HG02678 (cell line): ENCODE measurements around the gene RHCG.

Experiments used
- ATAC-seq: cut with Tn5 transposase; IDR thresholded peaks from one replicate; pipeline ENCODE4 v1.9.1; 2021; ENCODE audit warnings: mild to moderate bottlenecking, moderate library complexity; ENCODE audit not compliant: unreplicated experiment

The RHCG gene

DNA sequence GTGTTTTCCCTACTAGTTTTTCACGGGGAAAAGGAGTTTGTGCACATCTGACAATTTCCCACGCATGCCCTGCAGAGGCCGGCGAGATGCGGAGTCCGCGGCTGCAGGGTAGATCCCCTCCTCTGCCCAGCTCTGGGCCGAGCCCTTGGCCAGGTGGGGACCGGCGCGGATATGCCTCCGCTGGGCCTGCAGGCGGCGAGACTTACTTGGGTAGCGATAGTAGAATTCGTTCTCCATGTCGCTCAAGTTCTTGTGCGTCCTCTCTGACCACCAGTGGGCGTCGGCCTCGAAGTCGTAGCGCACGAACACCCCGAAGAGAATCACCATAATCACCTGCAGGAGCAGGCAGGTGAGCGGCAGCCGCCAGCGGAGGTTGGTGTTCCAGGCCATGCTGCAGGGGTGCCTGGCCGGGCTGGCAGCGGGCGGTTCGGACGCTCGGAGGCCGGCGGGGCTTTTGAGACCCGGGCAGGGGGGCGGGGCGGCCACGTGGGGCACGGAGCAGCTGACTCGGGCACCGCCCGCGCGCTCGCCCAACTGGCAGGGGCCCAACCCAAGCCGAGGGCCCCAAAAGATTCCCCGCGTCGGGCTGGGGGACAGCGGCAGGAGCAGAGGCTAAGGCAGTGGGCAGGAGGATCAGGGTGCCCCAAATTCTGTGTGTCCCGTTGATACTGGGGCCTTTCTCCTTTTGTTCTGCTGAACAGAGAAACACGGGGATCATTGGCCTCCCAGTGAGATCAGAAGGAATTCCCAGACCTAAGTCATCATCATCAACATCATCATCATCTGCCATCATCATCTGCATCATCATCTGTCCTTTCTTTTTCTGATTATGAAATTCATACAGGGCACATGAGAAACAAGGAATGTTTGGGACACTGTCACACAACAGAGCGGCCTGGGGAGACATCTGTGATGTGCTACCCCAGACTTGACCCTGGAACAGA, at the start of gene RHCG:
Gene RHCG (minus strand): TSS at position 429 of the 944 bp plus-strand sequence. CDS start 39 bp downstream, at position 390.
- ATAC-seq: no peak

DNA sequence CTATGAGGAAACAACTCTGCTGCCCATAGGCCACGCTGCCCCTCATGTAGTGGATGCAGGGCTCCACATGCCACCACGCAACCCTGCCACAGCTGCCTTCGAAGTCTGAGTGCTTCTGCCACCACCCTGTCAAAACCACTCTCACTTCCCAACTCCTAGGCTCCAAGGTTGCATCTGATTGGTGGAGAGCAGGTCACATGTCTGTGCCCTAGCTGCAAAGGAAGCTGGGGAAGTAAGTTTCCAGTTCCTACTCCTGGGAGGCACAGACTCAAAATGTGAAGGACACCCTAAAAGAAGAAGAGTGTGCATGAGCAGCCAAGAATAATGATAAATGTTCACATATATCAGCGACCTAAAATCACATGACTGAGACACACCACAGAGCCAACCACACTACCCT, 47.0 kb upstream of the RHCG start:
- ATAC-seq: no peak

DNA sequence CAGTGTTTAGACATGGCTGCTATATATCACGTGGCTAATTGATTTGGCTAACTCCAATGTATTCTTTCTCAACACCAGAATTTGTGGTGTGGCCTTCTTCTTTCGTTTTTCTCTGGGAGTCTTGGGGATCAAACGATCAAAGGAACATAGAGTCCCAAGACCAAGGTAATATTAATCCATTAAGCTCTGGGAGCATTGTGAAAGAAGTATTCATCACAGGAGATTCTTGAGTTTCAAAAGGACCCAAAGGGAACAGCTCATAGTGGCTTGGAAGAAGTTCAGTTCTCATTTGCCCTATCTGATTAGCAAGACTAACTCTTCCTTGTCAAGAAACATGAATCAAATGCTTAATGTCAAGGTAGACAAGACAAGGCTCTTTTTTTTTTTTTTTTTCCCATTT, 46.0 kb upstream of the RHCG start:
- no peak for ATAC-seq

DNA sequence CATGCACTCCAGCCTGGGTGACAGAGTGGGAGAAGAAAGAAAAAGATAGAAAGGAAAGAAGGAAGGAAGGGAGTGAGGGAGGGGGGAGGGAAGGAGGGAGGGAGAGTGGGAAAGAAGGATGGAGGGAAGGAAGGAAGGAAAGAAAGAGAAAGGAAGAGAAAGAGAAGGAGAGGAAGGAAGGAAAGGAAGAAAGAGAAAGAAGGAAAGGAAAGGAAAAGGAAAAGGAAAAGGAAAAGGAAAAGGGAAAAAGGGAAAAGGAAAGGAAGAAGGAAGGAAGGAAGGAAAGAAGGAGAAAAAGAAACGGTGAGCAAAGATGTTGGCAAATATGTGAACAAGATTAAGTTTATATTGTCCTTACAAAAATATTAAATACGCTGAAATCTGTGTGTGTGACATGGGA, 42.6 kb upstream of the RHCG start:
- ATAC-seq: no peak

DNA sequence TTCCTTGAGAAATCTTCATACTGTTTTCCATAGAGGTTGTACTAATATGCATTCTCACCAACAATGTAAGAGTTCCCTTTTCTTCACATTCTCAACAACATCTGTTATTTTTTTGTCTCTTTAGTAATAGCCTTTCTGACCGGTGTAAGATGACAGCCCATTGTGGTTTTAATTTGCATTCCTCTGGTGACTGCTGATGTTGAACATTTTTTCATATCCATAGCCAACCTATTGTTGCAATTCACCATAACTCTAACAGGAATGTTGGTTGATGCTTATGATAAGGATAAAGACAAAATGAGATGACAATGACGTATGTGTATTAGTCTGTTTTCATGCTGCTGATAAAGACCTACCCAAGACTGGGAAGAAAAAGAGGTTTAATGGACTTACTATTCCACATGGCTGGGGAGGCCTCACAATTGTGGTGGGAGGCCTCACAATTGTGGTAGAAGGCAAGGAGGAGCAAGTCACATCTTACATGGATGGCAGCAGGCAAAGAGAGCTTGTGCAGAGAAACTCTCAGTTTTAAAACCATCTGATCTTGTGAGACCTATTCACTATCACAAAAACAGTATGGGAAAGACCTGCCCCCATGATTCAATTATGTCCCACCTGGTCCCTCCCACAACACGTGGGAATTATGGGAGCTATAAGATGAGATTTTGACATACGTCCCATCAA, 37.6 kb upstream of the RHCG start:
- no peak for ATAC-seq

DNA sequence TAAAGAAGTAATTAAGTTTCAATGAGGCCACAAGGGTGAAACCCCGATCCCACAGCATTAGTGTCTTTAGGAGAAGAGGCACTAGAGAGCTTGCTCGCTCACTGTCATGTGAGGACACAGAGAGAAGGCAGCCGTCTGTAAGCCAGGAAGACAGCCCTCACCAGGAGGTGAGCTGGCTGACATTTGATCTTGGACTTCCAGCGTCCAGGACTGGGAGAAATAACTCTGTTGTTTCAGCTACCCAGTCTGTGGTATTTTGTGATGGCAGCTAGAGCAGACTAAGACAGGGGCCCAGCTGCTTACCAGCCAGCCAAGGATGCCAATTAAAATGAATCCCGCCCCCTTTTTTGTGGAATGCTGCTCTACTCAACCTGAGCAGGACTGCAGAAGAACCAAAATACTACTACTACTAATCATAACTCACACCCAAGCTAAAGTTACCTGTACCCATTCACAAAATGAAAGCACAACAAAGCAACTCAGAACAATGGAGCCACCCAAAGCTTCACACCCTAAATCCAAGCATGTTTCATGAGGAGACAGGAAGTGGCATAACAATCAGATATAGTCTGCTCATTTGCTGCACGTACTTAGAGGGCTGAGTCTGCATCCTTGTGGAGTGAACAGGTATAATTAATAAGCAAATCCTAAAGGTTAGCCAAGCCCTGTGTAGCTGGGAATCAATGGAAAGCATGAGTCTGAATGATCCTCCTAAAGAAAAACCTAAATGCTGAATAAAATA, 35.6 kb upstream of the RHCG start:
- no peak for ATAC-seq

DNA sequence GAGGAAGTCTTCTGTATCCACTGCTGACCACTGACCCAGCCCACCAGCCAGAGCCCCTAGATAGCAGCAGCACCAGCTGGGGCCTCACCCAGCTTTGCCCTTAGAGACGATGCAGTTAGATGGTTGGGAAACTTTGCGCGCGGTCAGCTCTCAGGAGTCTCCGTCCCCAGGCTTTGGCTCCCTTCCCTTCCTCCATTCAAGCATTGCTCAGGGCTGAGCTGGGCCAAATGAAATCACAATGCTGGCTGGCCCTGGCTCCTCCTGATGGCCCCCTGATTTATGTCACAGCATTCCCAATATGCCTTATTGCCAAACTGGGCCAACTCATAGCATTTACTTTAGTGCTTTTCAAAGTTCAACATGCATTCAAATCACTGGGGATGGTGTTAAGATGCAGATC, 34.6 kb upstream of the RHCG start:
- no peak for ATAC-seq

DNA sequence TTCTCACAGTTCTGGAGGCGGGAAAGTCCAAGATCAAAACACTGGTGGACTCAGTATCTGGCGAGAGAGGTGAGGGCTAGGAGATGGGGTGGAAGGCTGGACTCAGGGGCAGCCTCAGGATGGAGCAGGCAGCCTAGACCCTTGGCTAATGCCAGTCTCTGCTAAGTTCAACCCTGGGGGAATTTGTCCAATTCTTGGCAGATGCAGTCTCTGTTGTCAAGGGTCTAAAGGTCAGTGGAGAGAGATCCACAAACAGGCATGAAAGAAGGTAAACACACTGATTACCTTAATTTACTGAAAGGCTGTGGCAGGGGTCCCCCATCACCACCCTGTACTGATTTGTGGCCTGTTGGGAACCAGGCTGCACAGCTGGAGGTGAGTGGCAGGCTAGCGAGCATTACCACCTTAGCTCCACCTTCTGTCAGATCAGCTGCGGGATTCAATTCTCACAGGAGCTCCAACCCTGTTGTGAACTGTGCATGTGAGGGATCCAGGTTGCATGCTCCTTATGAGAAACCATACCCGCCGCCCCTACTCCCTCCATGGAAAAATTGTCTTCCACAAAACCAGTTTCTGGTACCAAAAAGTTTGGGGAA, 32.5 kb upstream of the RHCG start:
- no peak for ATAC-seq

DNA sequence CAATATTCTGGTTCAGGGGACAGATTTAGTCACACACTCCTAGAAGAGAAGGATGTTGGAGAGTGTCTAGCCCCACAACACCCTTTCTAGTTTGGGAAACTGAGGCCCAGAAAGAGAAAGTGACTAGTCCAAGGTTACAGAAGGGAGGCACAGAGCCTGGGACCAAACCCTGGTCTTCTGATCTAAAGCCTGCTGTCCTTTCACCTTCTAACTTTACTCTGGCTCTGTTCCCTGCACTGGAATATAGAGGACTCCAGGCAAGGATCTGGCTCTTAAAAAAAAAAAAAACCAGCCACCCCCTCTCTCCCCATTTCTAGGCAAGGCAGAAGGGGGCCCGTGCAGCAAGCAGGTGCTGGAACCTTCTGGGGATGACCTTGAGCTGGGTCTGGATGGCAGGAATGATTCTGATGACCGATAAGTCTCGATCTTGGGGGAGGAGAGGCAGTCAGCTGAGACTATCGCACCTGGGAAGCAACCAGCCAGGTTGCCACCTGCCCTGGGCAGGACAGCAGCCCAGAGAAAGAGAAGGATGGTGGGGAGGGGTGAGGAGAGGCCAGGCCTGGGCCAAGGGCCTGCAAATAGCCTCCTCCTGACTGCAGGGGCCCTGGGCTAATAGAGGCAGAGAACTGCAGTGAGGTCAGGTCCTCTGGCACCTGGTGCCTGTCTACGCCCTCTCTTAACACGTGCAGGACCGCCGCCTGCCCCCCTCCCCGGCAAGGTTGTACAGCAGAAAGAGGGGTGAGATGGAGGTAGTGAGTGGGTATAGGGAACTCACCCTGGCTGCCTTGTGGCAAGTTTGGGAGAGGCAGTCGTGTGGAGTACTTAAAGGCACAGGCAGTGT, 30.4 kb upstream of the RHCG start:
- ATAC-seq: no peak

DNA sequence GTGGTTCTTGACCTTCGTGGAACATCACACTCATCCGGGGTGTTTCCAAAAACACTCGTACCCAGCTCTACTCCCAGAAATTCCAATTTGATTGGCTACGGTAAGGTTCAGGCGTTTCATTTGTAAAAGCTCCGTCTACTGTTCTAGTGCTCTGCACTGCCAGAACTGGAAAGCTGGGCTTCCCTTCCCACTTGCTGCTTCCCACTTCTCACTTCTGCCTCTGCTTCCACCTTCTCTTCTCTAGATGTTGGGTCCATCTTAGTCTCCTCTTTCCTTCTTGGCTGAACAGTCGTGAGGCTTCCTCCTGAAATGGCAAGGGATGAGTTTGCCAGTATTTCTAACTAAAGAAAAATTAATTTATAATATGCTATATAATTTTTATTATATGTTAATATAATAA, 29.8 kb upstream of the RHCG start:
- no peak for ATAC-seq

DNA sequence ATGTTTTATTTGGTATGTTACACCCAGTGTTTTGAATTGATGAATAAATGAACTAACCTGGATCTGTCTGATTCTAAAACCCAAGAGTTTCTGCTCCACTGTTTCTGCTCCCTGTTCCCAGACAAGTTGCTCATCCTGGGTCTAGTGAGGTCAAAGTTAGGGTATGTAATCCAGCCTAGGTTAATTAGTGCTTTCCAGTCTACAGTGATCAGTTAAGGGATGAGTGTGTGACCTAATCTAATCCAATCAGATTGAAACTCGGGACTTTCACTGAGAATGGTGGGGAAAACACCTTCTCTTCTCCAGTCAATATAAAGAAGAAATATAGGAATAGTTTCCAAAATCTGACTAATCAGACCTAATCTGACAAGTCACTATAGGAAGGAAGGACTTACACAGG, 27.8 kb upstream of the RHCG start:
- no peak for ATAC-seq

DNA sequence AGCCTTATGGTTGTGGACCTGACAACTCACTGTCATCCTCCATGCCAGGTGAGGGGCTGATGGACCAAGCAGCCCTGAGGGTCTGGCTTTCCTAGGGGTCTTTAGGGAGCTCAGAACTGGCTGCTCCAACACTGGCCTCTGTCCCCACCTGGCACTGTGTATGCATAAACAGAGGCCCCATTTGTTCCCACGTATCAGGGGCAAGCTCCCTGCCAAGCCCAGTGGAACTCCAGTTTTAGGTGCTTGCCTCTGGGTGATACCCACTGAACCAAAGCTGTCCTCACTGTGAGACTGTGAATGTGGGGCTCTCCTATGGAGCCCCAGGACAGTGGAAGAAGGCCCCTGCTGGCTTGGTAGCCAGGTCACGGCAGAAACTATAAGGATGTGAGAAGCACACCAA, 26.7 kb upstream of the RHCG start:
- ATAC-seq: no peak

DNA sequence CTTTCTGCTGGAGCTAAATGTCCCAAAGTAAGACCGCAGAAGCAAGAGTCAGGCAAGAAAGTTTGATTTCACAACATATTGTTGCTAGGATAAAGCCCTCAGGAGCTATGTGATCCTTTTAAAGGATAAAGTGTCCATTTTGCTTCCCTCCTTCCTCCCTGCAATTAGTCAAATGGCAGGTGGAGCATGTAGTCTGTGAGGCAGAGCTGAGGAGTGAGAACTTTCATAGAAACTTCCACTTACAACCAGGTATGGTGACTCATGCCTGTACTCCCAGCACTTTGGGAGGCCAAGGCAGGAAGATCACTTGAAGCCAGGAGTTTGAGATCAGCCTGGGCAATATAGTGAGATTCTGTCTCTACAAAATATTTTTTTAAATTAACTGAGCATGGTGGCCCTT, 25.2 kb upstream of the RHCG start:
- ATAC-seq: no peak

DNA sequence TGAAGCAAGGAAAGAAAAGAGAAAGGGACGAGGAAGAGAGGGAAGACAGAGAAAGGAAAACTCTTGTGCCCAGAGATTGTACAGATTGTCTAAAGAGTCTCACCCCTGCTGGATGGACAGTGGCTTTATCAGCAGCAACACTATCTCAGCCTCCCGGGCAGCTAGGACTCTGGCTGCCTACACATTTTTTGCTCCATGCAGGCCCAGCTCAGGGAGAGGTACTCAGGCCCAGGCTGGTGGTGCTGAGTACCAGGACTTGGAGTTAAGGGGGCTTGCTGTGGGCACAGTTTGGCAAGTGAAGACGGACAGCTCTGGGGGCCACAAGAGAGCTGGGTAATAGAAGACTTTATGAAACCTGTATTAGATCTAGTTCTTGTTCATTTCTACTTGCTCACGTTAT, 19.1 kb upstream of the RHCG start:
- no peak for ATAC-seq

DNA sequence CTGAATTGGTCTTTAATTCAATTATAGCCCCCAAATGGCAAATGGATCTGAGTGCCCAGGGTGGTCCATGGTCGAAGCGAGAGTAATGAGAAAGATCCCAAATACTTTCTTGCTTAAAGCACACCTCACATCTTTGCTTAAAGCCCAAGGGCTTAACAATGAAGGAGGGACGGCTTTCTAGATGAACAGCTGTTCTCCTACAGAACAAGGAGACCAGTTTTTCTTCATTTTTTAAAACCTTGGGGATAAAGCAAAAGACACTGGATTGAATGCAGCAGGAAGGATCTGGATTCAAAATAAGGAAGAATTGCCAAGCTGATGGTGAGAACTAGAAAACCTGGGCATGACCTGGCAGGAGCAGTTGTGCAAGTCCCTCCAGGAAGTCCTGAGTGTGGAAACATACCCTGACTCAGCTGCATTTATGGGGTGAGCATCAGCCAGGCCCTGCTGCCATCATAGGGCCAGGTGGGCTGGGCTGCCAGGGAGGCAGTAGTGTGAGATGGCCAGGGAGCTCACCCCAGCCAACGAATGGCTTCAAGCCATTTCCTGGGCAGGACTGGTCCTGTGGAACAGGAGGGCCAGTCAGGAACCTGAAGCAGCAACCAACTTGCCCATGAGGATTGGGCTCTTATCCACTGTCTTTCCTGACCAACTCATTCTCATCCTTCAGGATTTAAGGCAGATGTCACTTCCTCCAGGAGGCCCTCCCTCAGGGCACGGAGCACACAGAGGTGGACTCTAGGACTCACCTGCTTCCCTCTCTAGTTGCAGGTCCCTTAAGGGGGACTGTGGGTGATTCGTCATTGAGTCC, 18.4 kb upstream of the RHCG start:
- no peak for ATAC-seq

DNA sequence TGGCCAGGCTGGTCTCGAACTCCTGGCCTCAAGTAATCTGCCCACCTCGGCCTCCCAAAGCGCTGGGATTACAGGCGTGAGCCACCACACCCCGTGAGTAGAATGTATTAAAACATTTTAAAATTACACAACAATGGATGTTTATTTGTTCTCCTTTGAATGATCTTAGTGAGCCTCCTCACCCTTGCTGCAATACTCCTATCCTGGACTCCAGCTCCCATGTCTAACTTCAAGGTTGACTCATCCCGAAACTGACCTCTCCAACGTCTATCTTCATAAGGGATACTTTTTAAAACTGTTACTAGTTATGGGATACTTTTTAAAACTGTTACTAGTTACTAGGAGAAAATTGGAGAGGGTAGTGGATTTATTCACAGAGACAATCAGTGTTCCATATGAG, 17.8 kb upstream of the RHCG start:
- ATAC-seq: no peak

DNA sequence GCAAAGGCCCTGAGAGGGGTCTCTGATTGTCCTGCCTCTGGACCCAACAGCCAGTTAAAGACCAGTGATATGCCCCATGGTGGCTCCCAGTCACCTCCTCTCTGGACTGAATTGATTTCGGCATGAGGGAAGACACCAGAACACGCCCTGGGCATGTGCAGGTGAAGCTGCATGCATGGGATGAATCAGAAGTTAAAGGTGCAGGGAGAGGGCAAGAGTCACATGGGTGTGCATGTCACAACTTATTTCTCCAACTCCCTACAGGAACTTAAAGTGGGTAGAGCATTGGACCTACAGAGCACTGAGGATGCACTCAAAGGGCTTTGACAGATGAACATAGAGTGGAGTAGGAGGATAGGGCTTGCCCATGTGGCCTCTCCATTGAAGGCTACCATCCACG, 16.9 kb upstream of the RHCG start:
- ATAC-seq: no peak

DNA sequence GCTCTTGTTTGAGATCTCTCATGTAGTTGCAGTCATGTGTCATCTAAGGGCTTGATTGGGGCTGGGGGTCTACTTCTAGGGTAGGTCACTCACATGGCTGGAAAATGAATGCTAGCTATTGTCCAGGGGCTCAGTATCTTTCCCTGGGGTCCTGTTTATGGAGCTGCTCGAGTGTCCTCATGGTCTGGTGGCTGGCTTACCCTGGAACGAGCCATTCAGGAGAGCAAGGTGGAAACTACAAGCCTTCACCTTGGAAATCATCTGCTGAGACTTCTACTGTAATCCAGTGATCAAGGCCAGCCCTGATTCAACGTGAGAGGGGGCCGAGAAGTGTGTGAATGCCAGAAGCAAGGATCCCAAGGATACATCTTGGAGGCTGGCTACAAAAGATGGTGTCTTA, 16.2 kb upstream of the RHCG start:
- no peak for ATAC-seq

DNA sequence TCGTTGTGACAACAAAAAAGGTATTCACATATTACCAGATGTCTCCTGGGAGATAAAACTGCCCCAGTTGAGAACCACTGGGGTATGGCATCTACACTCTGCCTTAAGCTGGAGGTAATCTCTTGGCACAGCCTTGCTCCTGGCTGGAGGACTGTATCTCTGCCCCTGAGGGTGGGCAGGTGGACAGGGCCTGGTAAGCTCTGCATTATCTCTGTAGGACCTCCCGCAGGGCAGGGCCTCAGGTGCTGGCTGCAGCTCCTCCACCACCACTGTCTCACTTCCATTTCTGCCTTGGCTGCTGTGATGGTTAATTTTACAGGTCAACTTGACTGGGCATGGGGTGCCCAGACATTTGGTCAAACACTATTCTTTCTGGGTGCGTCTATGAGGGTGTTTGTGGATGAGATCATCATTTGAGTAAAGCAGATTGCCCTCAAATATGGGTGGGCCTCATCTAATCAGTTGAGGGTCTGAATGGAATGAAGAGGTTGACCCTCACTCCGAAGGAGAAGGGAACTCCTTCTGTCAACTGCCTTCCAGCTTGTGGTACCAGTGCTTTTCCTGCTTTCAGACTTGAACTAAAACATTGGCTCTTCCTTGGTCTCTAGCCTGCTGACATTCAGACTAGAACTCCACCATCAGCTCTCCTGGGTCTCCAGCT, 9.8 kb upstream of the RHCG start:
- no peak for ATAC-seq
